Measurements from ENCODE around the gene FGF8.

DNA sequence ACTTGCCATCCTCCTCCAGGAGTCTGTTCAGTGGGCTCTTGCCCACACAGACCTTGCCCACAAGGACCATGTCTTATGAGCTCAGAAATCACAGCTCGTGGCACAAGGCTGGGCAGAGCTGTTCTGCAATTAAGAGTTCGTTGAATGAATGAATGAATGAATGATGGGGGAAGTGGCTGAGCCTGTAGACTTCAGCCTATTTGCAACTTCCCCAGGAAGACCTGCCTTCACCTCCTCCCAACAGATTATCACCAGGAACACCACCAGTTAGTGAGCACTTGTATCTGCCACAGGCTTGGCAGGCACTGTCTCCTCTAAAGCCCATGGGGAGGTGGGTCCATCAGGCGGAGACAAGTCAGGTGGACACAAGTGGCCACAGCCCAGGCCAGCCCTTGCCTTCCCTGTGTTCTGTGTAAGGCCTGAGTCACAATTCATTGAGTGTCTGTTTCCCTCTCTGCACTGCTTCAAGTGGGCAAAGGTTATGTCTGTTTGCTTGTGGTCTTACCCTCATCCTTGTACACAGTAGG is 1.8 kb upstream of the FGF8 start:
- TF ChIP-seq POLR2A (IDR thresholded peaks at IDR 0.05; ENCODE audit: low read depth, low read length) (no peak), CHD1 (IDR thresholded peaks at IDR 0.05; ENCODE audit: low read depth, low read length) (no peak), MXI1 (IDR thresholded peaks at IDR 0.05; ENCODE audit: borderline replicate concordance, low read depth, low read length) (no peak), MAZ (IDR thresholded peaks at IDR 0.05; ENCODE audit: borderline replicate concordance, low read depth, low read length) (no peak), SMC3 (IDR thresholded peaks at IDR 0.05; ENCODE audit: low read depth, low read length) (no peak)
- TF ChIP-seq, protein P1, sequence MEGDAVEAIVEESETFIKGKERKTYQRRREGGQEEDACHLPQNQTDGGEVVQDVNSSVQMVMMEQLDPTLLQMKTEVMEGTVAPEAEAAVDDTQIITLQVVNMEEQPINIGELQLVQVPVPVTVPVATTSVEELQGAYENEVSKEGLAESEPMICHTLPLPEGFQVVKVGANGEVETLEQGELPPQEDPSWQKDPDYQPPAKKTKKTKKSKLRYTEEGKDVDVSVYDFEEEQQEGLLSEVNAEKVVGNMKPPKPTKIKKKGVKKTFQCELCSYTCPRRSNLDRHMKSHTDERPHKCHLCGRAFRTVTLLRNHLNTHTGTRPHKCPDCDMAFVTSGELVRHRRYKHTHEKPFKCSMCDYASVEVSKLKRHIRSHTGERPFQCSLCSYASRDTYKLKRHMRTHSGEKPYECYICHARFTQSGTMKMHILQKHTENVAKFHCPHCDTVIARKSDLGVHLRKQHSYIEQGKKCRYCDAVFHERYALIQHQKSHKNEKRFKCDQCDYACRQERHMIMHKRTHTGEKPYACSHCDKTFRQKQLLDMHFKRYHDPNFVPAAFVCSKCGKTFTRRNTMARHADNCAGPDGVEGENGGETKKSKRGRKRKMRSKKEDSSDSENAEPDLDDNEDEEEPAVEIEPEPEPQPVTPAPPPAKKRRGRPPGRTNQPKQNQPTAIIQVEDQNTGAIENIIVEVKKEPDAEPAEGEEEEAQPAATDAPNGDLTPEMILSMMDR (conservative IDR thresholded peaks at IDR 0.05; ENCODE audit: low read depth, low read length), result no peak
- TF ChIP-seq, protein P2, sequence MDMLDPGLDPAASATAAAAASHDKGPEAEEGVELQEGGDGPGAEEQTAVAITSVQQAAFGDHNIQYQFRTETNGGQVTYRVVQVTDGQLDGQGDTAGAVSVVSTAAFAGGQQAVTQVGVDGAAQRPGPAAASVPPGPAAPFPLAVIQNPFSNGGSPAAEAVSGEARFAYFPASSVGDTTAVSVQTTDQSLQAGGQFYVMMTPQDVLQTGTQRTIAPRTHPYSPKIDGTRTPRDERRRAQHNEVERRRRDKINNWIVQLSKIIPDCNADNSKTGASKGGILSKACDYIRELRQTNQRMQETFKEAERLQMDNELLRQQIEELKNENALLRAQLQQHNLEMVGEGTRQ (IDR thresholded peaks at IDR 0.05; ENCODE audit: low read depth, low read length), result no peak
